K562 (cell line): ENCODE measurements around the gene FMC1. TPM values are rescaled to one million over a fixed set of nuclear protein-coding genes. Genes with fewer than 3 reads are reported as not detected.

ENCODE experiments used
- CHAMP1 ChIP-seq: fragments of 450-650 bp; IDR thresholded peaks from 2 replicates; pipeline ENCODE4 v1.6.1; 2016; ENCODE audit warnings: mild to moderate bottlenecking
- HOXB6 ChIP-seq: fragments of 250-450 bp; sonication (Bioruptor Pico); IDR thresholded peaks from 2 replicates; pipeline ENCODE4 v1.5.1; 2022; ENCODE audit warnings: mild to moderate bottlenecking, borderline replicate concordance
- PHF8 ChIP-seq: fragments of 200-600 bp; sonication (generic); IDR thresholded peaks from 2 replicates; pipeline ENCODE4 v1.6.1; 2012; ENCODE audit warnings: mixed run types, mild to moderate bottlenecking, inconsistent platforms, low read length, moderate library complexity, borderline replicate concordance
- RAD21 ChIP-seq, 2 experiments: fragments of 250-450 bp in 1 of 2; fragments of 450-650 bp in 1 of 2; sonication (Bioruptor Pico) in 1 of 2; formaldehyde crosslinking in 1 of 2; IDR thresholded peaks in 1 of 2; conservative IDR thresholded peaks in 1 of 2; 2 replicates each; pipeline versions ENCODE4 v1.4.0 to v1.8.0; 2020 to 2022; ENCODE audit warnings: mild to moderate bottlenecking in 2 of 2, moderate library complexity in 1 of 2
- ZBTB40 ChIP-seq, 2 experiments: fragments of 450-650 bp in 1 of 2; sonication (generic) in 1 of 2; formaldehyde crosslinking in 1 of 2; IDR thresholded peaks; 2 replicates each; pipeline versions ENCODE4 v1.7.1 to v1.9.0; 2016 to 2022; ENCODE audit warnings: inconsistent platforms in 1 of 2, mild to moderate bottlenecking in 1 of 2, missing genetic modification reagents in 1 of 2
- ZNF217 ChIP-seq: sonication (generic); formaldehyde crosslinking; IDR thresholded peaks from 2 replicates; pipeline ENCODE4 v1.8.0; 2022; ENCODE audit warnings: mild to moderate bottlenecking, missing genetic modification reagents
- polyA plus RNA-seq, 8 experiments: library from polyadenylated mRNA; depleted of rRNA in 4 of 8; stranded (reverse) in 5 of 8; unstranded in 3 of 8; fragments of >200 nt; fragmentation: Nextera tagmentation in 2 of 8; fragmentation: Illumina TruSeq in 1 of 8; extraction: Ambion mirVana in 2 of 8; extraction: Trizol in 1 of 8; gene quantifications; 2 replicates each; pipeline versions ENCODE4 v1.2.1 to v1.2.3, GENCODE V29; 2011 to 2014; ENCODE audit warnings: inconsistent platforms in 1 of 8, missing spikeins in 1 of 8
- total RNA-seq, 7 experiments: library from RNA; depleted of rRNA in 6 of 7; stranded (reverse); fragments of >200 nt in 6 of 7; fragmentation: Illumina TruSeq in 2 of 7; extraction: Trizol in 2 of 7; gene quantifications; 2 replicates each; pipeline versions ENCODE4 v1.2.1 to v1.2.3, GENCODE V29; 2011 to 2021; ENCODE audit warnings: low replicate concordance in 1 of 7

Gene FMC1
- total and polyA plus RNA-seq, 9 of the 15 experiments (the other 6 are each of a cell fraction or from before 2014, with no cell fraction given) = 14.0 to 116 (median 29.0) TPM

GRCh38 chr7:139351027-139351426, 9.9 kb downstream of the FMC1 start (continued):
- TF ChIP-seq ZBTB40 (IDR thresholded peaks at IDR 0.05) (no peak), ZBTB40 (CRISPR knock-in tag; IDR thresholded peaks at IDR 0.05) (no peak), RAD21 (CRISPR knock-in tag; conservative IDR thresholded peaks at IDR 0.05 in 1 of 2, IDR thresholded peaks at IDR 0.05 in 1 of 2) (no peak), ZNF217 (CRISPR knock-in tag) (no peak), HOXB6 (CRISPR knock-in tag) (no peak), PHF8 (no peak), CHAMP1 (no peak)
